NT2/D1 (cell line): ENCODE results near the gene PPM1B.
"Not testable (repeated sequence)": the region's sequence is repeated elsewhere in the genome, so short reads cannot be mapped to it uniquely, and the experiment has no call there.

Experiments
- DNase-seq: peaks from one replicate; pipeline ENCODE4 v3.0.0-alpha.2; 2011; ENCODE audit warnings: low read depth, low spot score
- H3K27me3 ChIP-seq: 2 replicates; pipeline ENCODE4 v1.6.0; 2011; ENCODE audit warnings: mild to moderate bottlenecking; ENCODE audit not compliant: insufficient read length, insufficient read depth
- H3K36me3 ChIP-seq: 2 replicates; pipeline ENCODE4 v1.6.1; 2011; ENCODE audit warnings: mild to moderate bottlenecking, low read length, mixed read lengths; ENCODE audit not compliant: insufficient read depth, insufficient read length
- H3K4me1 ChIP-seq: 2 replicates; pipeline ENCODE4 v1.5.1; 2011; ENCODE audit not compliant: insufficient read depth, insufficient read length
- H3K4me3 ChIP-seq: 2 replicates; pipeline ENCODE4 v1.5.1; 2011; ENCODE audit warnings: low read depth; ENCODE audit not compliant: insufficient read length
- H3K9ac ChIP-seq: 2 replicates; pipeline ENCODE4 v1.6.0; 2011; ENCODE audit warnings: low read depth; ENCODE audit not compliant: insufficient read length
- H3K9me3 ChIP-seq: 2 replicates; pipeline ENCODE4 v1.5.1; 2011; ENCODE audit warnings: mild to moderate bottlenecking, low read length; ENCODE audit not compliant: insufficient read depth
- SUZ12 ChIP-seq: IDR thresholded peaks from 2 replicates; pipeline ENCODE4 v1.6.1; 2011; ENCODE audit not compliant: insufficient read length, insufficient read depth; ENCODE audit errors: extremely low read depth
- YY1 ChIP-seq: IDR thresholded peaks from 2 replicates; pipeline ENCODE4 v1.6.1; 2011; ENCODE audit not compliant: insufficient read length, insufficient read depth
- ZNF274 ChIP-seq: IDR thresholded peaks from 2 replicates; pipeline ENCODE4 v1.6.1; 2011; ENCODE audit warnings: mild to moderate bottlenecking, low read depth, low read length

The PPM1B gene

DNA sequence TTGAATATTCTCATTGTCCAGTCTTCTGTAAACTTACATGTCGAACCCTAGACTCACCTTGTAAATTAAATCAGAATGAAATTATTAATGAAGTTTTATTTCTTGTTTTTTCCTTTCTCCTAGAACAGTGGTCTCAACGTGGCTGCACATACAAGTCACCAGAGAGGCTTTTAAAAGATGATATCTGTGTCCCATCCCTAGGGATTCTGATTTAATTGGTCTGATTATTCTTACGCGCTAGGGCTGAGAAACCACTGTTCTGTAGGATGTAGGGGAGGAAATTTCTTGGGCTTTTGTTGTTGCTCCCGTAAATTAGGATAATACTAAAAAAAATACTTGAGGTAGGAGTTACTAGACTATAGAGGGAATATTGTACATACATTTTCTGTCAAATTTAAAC, 32.1 kb downstream of the PPM1B start:
- H3K9ac ChIP-seq, result no peak overlapping the region
- H3K4me1 ChIP-seq, result no peaks in the 10 kb centered on the region
- H3K36me3 ChIP-seq, result peaks cover 13% of the 10 kb centered on the region
- TF ChIP-seq YY1 (no peak), SUZ12 (no peak), ZNF274 (no peak)
- no peak for DNase-seq
- H3K27me3 ChIP-seq, result no peaks in the 10 kb centered on the region
- no peak overlapping the region for H3K4me3 ChIP-seq
- H3K9me3 ChIP-seq, result no peaks in the 10 kb centered on the region

- Histone ChIP-seq H3K36me3 (peaks cover 14% of the 10 kb centered on the region), H3K4me3 (no peak overlapping the region), H3K4me1 (no peaks in the 10 kb centered on the region), H3K27me3 (no peaks in the 10 kb centered on the region), H3K9me3 (no peaks in the 10 kb centered on the region), H3K9ac (no peak overlapping the region)
- DNase-seq, result no peak
- TF ChIP-seq ZNF274 (no peak), YY1 (no peak), SUZ12 (no peak)
Observed at GRCh38 chr2:44201648-44202165, 33.0 kb downstream of the PPM1B start.

DNA sequence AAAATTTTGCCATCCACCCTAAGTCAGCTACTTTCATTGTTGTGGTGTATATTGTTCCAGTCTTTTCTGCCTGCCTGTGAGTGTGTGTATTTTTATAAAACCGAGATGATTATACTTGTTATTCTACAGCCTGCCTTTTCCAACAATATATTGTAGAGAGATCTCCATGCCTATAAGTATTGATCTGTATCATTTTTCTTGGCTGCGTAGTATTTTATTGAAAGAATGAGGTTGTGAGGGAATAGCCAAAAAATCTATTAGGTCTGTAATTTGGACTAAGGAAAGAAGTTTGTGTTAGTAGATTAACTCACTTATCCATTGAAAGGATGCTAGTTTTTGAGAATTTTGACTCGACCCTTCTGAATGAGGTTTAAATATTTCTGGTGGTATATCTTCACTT, 34.9 kb downstream of the PPM1B start:
- TF ChIP-seq YY1, result no peak
- TF ChIP-seq ZNF274, result no peak
- TF ChIP-seq SUZ12, result no peak
- Histone ChIP-seq H3K4me3 (no peak overlapping the region), H3K9me3 (no peaks in the 10 kb centered on the region), H3K4me1 (no peaks in the 10 kb centered on the region), H3K27me3 (no peaks in the 10 kb centered on the region), H3K9ac (no peak overlapping the region), H3K36me3 (peaks cover 12% of the 10 kb centered on the region)
- no peak for DNase-seq

DNA sequence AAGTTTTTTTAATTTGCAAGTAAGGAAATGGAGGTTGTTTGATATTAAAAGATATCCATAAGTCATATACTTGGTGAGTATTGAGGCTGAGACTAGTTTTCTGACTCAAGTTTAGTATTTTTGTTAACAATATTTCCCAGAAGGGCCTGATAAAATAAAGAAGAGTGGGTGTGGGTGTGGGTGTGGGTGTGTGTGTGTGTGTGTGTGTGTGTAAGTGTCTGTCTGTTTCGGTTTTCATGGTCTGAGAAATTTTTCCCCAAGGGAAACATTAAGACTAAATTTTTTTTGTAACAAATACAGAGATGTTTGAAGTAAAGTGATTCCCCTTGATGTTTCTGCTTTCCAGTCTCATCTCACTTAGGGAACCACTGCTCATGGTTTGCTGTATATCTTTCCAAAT, 36.5 kb downstream of the PPM1B start:
- Histone ChIP-seq H3K9ac (no peak overlapping the region), H3K9me3 (no peaks in the 10 kb centered on the region), H3K27me3 (no peaks in the 10 kb centered on the region), H3K4me3 (no peak overlapping the region), H3K36me3 (peaks cover 15% of the 10 kb centered on the region), H3K4me1 (no peaks in the 10 kb centered on the region)
- DNase-seq, result no peak
- TF ChIP-seq SUZ12 (no peak), YY1 (no peak), ZNF274 (no peak)

DNA sequence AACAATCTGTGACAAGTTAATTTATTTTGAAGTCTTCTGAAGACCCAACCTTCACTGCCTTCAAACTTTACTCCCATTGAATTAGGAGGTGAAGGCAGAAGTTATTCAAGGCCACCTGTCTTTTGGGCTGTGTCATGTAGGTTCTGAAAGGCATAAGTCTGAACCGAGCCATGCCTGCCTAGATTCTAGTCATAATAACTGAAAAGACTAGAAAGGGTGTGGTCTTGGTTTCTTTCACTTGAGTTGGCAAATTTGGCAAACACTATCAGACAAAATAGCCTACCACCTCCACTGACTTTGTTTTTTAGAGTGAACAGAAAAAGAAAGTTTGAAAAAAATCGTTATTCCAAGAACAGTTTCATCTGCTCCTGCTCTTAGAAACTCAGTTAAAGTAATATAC, 38.4 kb downstream of the PPM1B start:
- Histone ChIP-seq H3K9ac (no peak overlapping the region), H3K4me3 (no peak overlapping the region), H3K4me1 (no peaks in the 10 kb centered on the region), H3K9me3 (no peaks in the 10 kb centered on the region), H3K36me3 (peaks cover 11% of the 10 kb centered on the region), H3K27me3 (no peaks in the 10 kb centered on the region)
- TF ChIP-seq ZNF274 (no peak), SUZ12 (no peak), YY1 (no peak)
- DNase-seq, result no peak

- not testable (repeated sequence) for H3K9ac ChIP-seq, H3K9me3 ChIP-seq, H3K27me3 ChIP-seq, DNase-seq, H3K4me1 ChIP-seq, H3K4me3 ChIP-seq
- peaks cover 16% of the 10 kb centered on the region for H3K36me3 ChIP-seq
Observed at GRCh38 chr2:44207648-44208047, 39.0 kb downstream of the PPM1B start.

DNA sequence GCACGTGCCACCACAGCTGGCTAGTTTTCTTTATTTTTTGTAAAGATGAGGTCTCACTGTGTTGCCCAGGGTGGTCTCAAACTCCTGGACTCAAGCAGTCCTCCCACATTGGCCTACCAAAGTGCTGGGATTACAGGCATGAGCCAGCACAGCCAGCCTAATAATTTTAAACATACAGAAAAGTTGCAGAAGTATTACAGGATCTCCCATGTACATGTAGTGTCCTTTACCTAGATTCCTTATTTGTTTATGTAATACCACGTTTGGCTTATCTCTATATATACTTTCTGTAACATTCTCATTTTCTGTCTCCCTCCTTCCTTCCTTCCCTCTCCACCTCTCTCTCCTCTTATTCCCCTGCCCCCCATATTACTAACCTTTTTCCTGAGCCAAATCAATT, 41.7 kb downstream of the PPM1B start:
- H3K9me3 ChIP-seq, result no peaks in the 10 kb centered on the region
- no peak overlapping the region for H3K4me3 ChIP-seq
- H3K36me3 ChIP-seq, result peaks cover 16% of the 10 kb centered on the region
- TF ChIP-seq YY1, result no peak
- TF ChIP-seq ZNF274, result no peak
- no peak for TF ChIP-seq SUZ12
- H3K9ac ChIP-seq, result no peak overlapping the region
- no peaks in the 10 kb centered on the region for H3K27me3 ChIP-seq
- DNase-seq, result no peak
- no peaks in the 10 kb centered on the region for H3K4me1 ChIP-seq

- no peak for DNase-seq
- peaks cover 16% of the 10 kb centered on the region for H3K36me3 ChIP-seq
- H3K27me3 ChIP-seq, result no peaks in the 10 kb centered on the region
- no peak overlapping the region for H3K9ac ChIP-seq
- no peaks in the 10 kb centered on the region for H3K9me3 ChIP-seq
- no peaks in the 10 kb centered on the region for H3K4me1 ChIP-seq
- no peak for TF ChIP-seq SUZ12
- no peak for TF ChIP-seq ZNF274
- no peak for TF ChIP-seq YY1
- no peak overlapping the region for H3K4me3 ChIP-seq
Observed at GRCh38 chr2:44211183-44211582, 42.5 kb downstream of the PPM1B start.
